H9 (cell line): Measurements from ENCODE around the gene GPR32. TPM values are rescaled to one million over a fixed set of nuclear protein-coding genes. Genes with fewer than 3 reads are reported as not detected.

ENCODE experiments used
- DNase-seq: peaks from one replicate; pipeline ENCODE4 v3.0.0-alpha.2; 2017
- H2AFZ ChIP-seq: one replicate; pipeline ENCODE4 v1.6.1; 2013; ENCODE audit warnings: mild to moderate bottlenecking, low read length, control low read depth, moderate library complexity
- H2AK5ac ChIP-seq: 2 replicates; pipeline ENCODE4 v1.6.1; 2013; ENCODE audit warnings: low read length, control low read depth, mixed read lengths; ENCODE audit not compliant: insufficient read length
- H2BK120ac ChIP-seq: one replicate; pipeline ENCODE4 v1.6.1; 2013; ENCODE audit warnings: low read depth, mild to moderate bottlenecking, low read length, control low read depth, inconsistent platforms; ENCODE audit not compliant: poor library complexity, severe bottlenecking
- H2BK12ac ChIP-seq: 2 replicates; pipeline ENCODE4 v1.6.1; 2013; ENCODE audit warnings: low read length, control low read depth, mixed read lengths, low read depth; ENCODE audit not compliant: insufficient read length
- H2BK15ac ChIP-seq: 2 replicates; pipeline ENCODE4 v1.6.1; 2013; ENCODE audit warnings: low read depth, low read length, control low read depth
- H2BK20ac ChIP-seq: one replicate; pipeline ENCODE4 v1.6.1; 2013; ENCODE audit warnings: low read depth, mild to moderate bottlenecking, low read length, control low read depth, inconsistent platforms; ENCODE audit not compliant: poor library complexity, severe bottlenecking
- H2BK5ac ChIP-seq: 2 replicates; pipeline ENCODE4 v1.6.1; 2013; ENCODE audit warnings: low read length, control low read depth, mixed read lengths; ENCODE audit not compliant: insufficient read length
- H3K14ac ChIP-seq: 2 replicates; pipeline ENCODE4 v1.6.1; 2013; ENCODE audit warnings: low read length, control low read depth; ENCODE audit not compliant: insufficient read depth
- H3K18ac ChIP-seq: 2 replicates; pipeline ENCODE4 v1.6.1; 2013; ENCODE audit warnings: low read depth, mild to moderate bottlenecking, mixed read lengths, low read length, control low read depth; ENCODE audit not compliant: insufficient read length
- H3K23ac ChIP-seq: 2 replicates; pipeline ENCODE4 v1.6.1; 2013; ENCODE audit warnings: low read length, control low read depth, mixed read lengths, low read depth; ENCODE audit not compliant: insufficient read length
- H3K23me2 ChIP-seq: 2 replicates; pipeline ENCODE4 v1.6.1; 2013; ENCODE audit warnings: low read depth, mild to moderate bottlenecking, mixed read lengths, low read length, control low read depth; ENCODE audit not compliant: insufficient read length, poor library complexity, severe bottlenecking
- H3K27ac ChIP-seq: 2 replicates; pipeline ENCODE4 v1.5.1; 2013; ENCODE audit warnings: low read length, control low read depth, mixed read lengths, low read depth; ENCODE audit not compliant: insufficient read length
- H3K27me3 ChIP-seq: 2 replicates; pipeline ENCODE4 v1.6.1; 2013; ENCODE audit warnings: low read length, control low read depth, inconsistent platforms; ENCODE audit not compliant: insufficient read depth
- H3K4ac ChIP-seq: 2 replicates; pipeline ENCODE4 v1.6.1; 2013; ENCODE audit warnings: low read depth, mild to moderate bottlenecking, control low read depth, inconsistent platforms, low read length, moderate library complexity
- H3K4me1 ChIP-seq: 2 replicates; pipeline ENCODE4 v1.6.1; 2013; ENCODE audit warnings: low read length, control low read depth, inconsistent platforms; ENCODE audit not compliant: insufficient read depth
- H3K4me2 ChIP-seq: 2 replicates; pipeline ENCODE4 v1.6.1; 2013; ENCODE audit warnings: low read length, control low read depth, mixed read lengths; ENCODE audit not compliant: insufficient read length, insufficient read depth
- H3K56ac ChIP-seq: 2 replicates; pipeline ENCODE4 v1.6.1; 2013; ENCODE audit warnings: low read depth, mild to moderate bottlenecking, mixed read lengths, low read length, control low read depth; ENCODE audit not compliant: insufficient read length
- H3K79me1 ChIP-seq: 2 replicates; pipeline ENCODE4 v1.6.1; 2013; ENCODE audit warnings: low read depth, mild to moderate bottlenecking, moderate library complexity, low read length, control low read depth, inconsistent platforms; ENCODE audit not compliant: insufficient read depth, poor library complexity, severe bottlenecking
- H3K79me2 ChIP-seq: 2 replicates; pipeline ENCODE4 v1.6.1; 2013; ENCODE audit warnings: low read length, control low read depth, inconsistent platforms; ENCODE audit not compliant: insufficient read depth
- H3K9ac ChIP-seq: 2 replicates; pipeline ENCODE4 v1.6.1; 2013; ENCODE audit warnings: low read length, control low read depth, mixed read lengths; ENCODE audit not compliant: insufficient read length; ENCODE audit errors: extremely low read depth
- H3K9me3 ChIP-seq: one replicate; pipeline ENCODE4 v1.6.1; 2013; ENCODE audit warnings: low read depth, low read length, inconsistent platforms; ENCODE audit not compliant: control insufficient read depth
- H3T11ph ChIP-seq: one replicate; pipeline ENCODE4 v1.6.1; 2013; ENCODE audit warnings: mild to moderate bottlenecking, low read length, control low read depth, inconsistent platforms
- H4K20me1 ChIP-seq: one replicate; pipeline ENCODE4 v1.6.1; 2013; ENCODE audit not compliant: control insufficient read depth, insufficient read length, insufficient read depth
- H4K5ac ChIP-seq: 2 replicates; pipeline ENCODE4 v1.6.1; 2013; ENCODE audit warnings: low read depth, mild to moderate bottlenecking, mixed read lengths, low read length, control low read depth; ENCODE audit not compliant: insufficient read length
- H4K8ac ChIP-seq: replicated peaks from 2 replicates; pipeline ENCODE4 v1.6.1; 2013; ENCODE audit warnings: low read length, control low read depth, mixed read lengths, low read depth; ENCODE audit not compliant: insufficient read length
- H4K91ac ChIP-seq: 2 replicates; pipeline ENCODE4 v1.6.1; 2013; ENCODE audit warnings: low read depth, mild to moderate bottlenecking, moderate library complexity, mixed read lengths, low read length, control low read depth; ENCODE audit not compliant: insufficient read length
- H3K27ac Mint-ChIP-seq, 3 experiments: 2 replicates in 2 of 3; 3 replicates in 1 of 3; pipeline ENCODE4 v1.8.0; 2020 to 2021; ENCODE audit warnings: mixed read lengths in 3 of 3, mild to moderate bottlenecking in 1 of 3, moderate library complexity in 1 of 3
- H3K27me3 Mint-ChIP-seq: 2 replicates; pipeline ENCODE4 v1.8.0; 2021; ENCODE audit warnings: low read depth, mild to moderate bottlenecking, moderate library complexity, mixed read lengths
- H3K36me3 Mint-ChIP-seq, 3 experiments: 2 replicates in 2 of 3; 3 replicates in 1 of 3; pipeline ENCODE4 v1.8.0; 2020 to 2021; ENCODE audit warnings: low read depth in 3 of 3, mixed read lengths in 3 of 3; ENCODE audit not compliant: insufficient read depth in 1 of 3
- H3K4me1 Mint-ChIP-seq, 2 experiments: 2 replicates each; pipeline ENCODE4 v1.8.0; 2020; ENCODE audit warnings: mixed read lengths in 2 of 2
- H3K4me3 Mint-ChIP-seq, 2 experiments: 2 replicates in 1 of 2; 3 replicates in 1 of 2; pipeline ENCODE4 v1.8.0; 2020 to 2021; ENCODE audit warnings: mild to moderate bottlenecking in 2 of 2, mixed read lengths in 2 of 2, moderate library complexity in 1 of 2
- H3K9me3 Mint-ChIP-seq, 2 experiments: 2 replicates in 1 of 2; 3 replicates in 1 of 2; pipeline ENCODE4 v1.8.0; 2020; ENCODE audit warnings: mild to moderate bottlenecking in 2 of 2, mixed read lengths in 2 of 2, moderate library complexity in 1 of 2
- WGBS: extraction: QIAGEN DNeasy Blood & Tissue Kit; methylation state at CpG from one replicate; pipeline ENCODE4 v1.1.7; 2013; ENCODE audit warnings: missing lambda C conversion rate, low lambda C conversion rate, mixed read lengths; ENCODE audit not compliant: insufficient read length; ENCODE audit errors: extremely low coverage; 5-methylcytosine and 5-hydroxymethylcytosine counted together
- total RNA-seq: library from RNA; stranded (reverse); gene quantifications from 2 replicates; pipeline ENCODE4 v1.2.1, GENCODE V29; 2021
- TF ChIP-seq, protein P1 (sequence below): fragments of 200-600 bp; sonication (generic); conservative IDR thresholded peaks from 3 replicates; pipeline ENCODE4 v1.8.0; 2021; ENCODE audit warnings: antibody characterized with exemption, mild to moderate bottlenecking

The GPR32 gene
- total RNA-seq, 1 experiment from 2014 or later = not detected

GRCh38 chr19:50796634-50797428, 26.6 kb downstream of the GPR32 start:
- Histone ChIP-seq H3K27me3 (no peaks in the 10 kb centered on the region), H2BK120ac (no peak overlapping the region), H3K27ac (no peak overlapping the region), H2BK12ac (no peak overlapping the region), H3K9me3 (no peaks in the 10 kb centered on the region), H3K18ac (no peak overlapping the region), H3K23me2 (no peaks in the 10 kb centered on the region), H3T11ph (no peak overlapping the region), H3K79me1 (peaks cover 2% of the 10 kb centered on the region), H4K5ac (no peak overlapping the region), H3K14ac (no peak overlapping the region), H4K8ac (no peak overlapping the region), H3K4me2 (no peak overlapping the region), H3K79me2 (no peaks in the 10 kb centered on the region), H2BK15ac (no peak overlapping the region), H3K56ac (no peak overlapping the region), H3K4me1 (no peaks in the 10 kb centered on the region), H3K23ac (no peak overlapping the region), H4K20me1 (peaks cover 4% of the 10 kb centered on the region), H2AK5ac (no peak overlapping the region), H2BK5ac (no peak overlapping the region), H3K9ac (no peak overlapping the region), H4K91ac (no peak overlapping the region), H2BK20ac (no peak overlapping the region), H2AFZ (no peak overlapping the region), H3K4ac (no peak overlapping the region)
- no peaks in the 10 kb centered on the region; the same call in 1 of the 2 replicates for H3K27me3 Mint-ChIP-seq
- no peak overlapping the region for H3K4me3 Mint-ChIP-seq
- peaks cover 25 to 65% (median 46%) of the 10 kb centered on the region in 3 experiments; a peak in 6 of 7 replicates for H3K36me3 Mint-ChIP-seq
- no peak for DNase-seq
- no CpG with 5 or more reads among the region's 8 CpGs for WGBS
- H3K27ac Mint-ChIP-seq = peak overlapping the region in 1 of 3 experiments; percentile 92; a peak in 2 of 7 replicates
- peaks cover 15 to 20% of the 10 kb centered on the region in 2 experiments for H3K4me1 Mint-ChIP-seq
- TF ChIP-seq, protein P1, sequence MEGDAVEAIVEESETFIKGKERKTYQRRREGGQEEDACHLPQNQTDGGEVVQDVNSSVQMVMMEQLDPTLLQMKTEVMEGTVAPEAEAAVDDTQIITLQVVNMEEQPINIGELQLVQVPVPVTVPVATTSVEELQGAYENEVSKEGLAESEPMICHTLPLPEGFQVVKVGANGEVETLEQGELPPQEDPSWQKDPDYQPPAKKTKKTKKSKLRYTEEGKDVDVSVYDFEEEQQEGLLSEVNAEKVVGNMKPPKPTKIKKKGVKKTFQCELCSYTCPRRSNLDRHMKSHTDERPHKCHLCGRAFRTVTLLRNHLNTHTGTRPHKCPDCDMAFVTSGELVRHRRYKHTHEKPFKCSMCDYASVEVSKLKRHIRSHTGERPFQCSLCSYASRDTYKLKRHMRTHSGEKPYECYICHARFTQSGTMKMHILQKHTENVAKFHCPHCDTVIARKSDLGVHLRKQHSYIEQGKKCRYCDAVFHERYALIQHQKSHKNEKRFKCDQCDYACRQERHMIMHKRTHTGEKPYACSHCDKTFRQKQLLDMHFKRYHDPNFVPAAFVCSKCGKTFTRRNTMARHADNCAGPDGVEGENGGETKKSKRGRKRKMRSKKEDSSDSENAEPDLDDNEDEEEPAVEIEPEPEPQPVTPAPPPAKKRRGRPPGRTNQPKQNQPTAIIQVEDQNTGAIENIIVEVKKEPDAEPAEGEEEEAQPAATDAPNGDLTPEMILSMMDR = no peak
- no peaks in the 10 kb centered on the region for H3K9me3 Mint-ChIP-seq
